Activated CD4-positive, alpha-beta T cell treated with anti-CD3 and anti-CD28 coated beads, Interleukin-10, Interleukin-2, amounts not matched to agents 100 ng/mL and 50 ng/mL, durations not matched to agents 16 hours and 8 hours (primary cell): ENCODE results near the gene ARL8B.
"Not testable (repeated sequence)": the region's sequence is repeated elsewhere in the genome, so short reads cannot be mapped to it uniquely, and the experiment has no call there.

Experiments used
- DNase-seq: peaks from one replicate; pipeline ENCODE4 v3.0.0-alpha.2; 2020

ARL8B gene

DNA sequence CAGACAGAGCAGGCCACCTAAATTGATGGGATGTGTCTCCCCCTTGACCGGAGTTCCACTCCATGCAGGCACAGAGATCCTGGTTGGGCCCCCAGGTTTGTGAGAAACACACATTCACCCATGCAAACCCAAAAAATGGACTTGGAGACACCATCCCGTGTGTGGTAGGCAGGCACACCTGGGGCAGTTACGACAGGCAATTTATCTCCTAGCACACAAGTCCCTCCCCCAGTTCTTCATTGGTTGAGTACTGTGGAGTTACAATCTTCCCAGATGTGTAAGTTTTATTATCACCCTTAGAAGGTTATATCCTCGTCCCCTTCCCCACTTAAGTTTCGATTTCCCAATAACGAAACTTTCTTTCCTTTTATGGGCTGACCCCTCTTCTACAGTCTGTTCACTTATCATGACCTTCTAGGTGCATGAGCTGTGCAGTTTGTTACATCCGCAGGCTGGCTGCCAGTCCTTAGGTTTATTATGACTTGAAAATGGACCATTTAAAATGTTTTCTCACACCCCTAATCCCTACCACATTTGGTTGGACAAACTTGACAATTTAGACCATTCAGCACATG, 27.3 kb downstream of the ARL8B start:
- DNase-seq = no peak

GRCh38 chr3:5151586-5151985, 29.5 kb downstream of the ARL8B start:
- DNase-seq = no peak

- DNase-seq = no peak
Observed at GRCh38 chr3:5153074-5153473, 31.0 kb downstream of the ARL8B start.

GRCh38 chr3:5155241-5155640, 33.1 kb downstream of the ARL8B start:
- no peak for DNase-seq

DNA sequence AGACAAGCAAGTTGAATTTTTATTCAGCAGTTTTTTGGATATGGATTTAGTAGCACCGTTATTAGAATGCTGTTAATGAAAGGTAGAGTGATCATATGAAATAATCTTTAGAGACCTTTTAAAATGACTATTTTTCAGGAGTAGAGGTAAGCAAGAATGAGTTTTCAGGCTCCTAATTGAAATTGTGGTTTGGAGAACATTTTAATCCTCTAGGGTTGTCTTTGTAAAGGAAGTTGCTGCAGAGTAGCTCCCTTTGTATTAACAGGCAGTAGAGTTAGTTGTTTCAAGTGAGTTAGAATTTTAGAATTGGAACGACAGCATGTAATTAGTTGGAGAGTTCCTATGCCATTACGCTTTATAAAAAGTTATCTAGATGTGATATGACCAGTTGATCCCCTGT, 38.2 kb downstream of the ARL8B start:
- DNase-seq = no peak

DNA sequence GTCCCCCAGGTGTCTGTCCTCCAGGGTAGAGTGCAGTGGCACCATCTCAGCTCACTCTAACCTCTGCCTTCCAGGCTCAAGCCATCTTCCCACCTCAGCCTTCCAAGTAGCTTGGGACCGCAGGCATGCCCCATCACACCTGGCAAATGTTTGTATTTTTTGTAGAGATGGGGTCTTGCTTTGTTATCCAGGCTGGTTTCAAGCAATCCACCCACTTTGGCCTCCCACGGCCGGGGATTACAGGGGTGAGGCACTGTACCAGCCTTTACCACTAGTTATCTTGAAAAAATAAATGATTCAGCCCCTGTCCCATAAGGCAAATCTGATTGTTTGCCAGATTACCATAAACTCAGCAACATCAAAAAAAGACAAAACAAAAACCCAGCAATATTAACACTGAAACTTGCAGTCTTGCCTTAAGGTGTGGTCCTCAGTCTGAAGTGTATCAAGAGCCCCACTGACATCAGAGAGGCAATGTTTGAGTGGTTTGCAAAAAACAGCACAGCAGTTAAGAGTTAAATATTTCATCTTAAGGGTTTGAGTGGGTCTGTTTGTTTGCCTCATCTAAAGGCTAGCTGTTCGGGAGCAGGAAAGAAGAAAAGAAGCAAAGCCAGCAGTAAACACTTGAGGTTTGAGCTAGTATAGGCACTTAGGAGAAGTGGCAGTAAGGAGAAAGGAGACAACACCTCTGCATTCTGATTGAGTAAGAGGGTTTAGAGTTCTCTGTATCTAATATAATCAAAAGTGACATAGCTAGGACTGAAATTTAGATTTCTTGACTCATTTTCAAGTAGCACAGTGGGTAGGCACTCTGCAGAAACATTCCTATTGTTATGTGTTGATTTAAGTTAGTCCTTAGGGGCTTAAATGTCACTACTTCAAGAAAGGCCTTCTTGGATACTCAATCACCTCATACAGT, 39.1 kb downstream of the ARL8B start:
- DNase-seq = peak; percentile 15

GRCh38 chr3:5162102-5162501, 40.0 kb downstream of the ARL8B start:
- DNase-seq = no peak

GRCh38 chr3:5165698-5166097, 43.6 kb downstream of the ARL8B start:
- DNase-seq = no peak

GRCh38 chr3:5166846-5167245, 44.8 kb downstream of the ARL8B start:
- no peak for DNase-seq

DNA sequence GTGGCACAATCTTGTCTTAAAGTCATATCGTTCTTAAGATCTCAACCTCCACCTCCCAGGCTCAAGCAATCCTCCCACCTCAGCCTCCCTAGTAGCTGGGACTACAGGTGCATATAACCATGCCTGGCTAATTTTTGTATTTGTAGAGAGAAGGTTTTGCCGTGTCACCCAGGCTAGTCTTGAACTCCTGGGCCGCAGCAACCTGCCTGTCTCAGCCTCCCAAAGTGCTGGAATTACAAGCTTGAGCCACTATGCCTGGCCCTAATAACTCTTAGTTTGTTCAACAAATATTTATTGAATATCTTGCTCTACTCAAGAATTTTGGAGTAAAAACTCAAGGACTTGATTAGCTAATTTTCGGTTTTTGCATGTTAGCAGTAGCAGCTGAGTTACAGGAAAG, 46.0 kb downstream of the ARL8B start:
- no peak for DNase-seq

DNA sequence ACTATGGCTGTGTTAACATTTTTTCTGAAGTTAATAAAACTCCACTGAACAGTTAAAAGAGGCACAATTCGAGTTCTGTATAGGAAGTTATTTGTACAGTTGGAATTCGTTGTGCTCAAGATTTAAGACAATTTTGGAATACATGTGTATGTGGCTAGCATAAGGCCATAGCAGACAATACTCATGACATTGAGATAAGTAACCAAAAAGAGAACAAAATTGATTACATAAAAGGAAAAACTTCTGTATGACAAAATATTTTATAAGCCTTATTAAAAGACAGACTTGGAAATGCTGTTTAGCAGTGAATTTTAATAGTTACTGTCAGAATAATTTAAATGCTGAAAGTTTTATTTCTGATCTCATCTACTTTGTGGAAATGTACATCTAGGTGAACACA, 47.7 kb downstream of the ARL8B start:
- no peak for DNase-seq

DNA sequence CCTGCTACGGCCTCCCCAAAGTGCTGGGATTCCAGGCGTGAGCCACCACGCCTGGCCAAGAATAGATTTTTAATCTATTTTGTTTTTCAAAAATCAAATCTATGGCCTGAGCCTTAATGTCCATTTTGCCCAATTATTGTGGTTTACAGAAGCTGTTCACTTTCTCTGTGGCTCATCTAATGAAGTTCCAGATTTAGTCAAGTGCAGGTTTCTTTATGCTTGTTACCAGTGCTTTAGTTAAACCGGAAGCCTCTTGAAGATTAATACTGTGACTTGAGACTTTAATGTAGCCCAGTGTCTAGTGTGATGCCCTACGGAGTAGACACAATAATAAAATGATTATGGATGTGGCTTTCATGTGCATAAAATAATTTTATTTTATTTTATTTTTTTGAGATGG, 48.9 kb downstream of the ARL8B start:
- no peak for DNase-seq

DNA sequence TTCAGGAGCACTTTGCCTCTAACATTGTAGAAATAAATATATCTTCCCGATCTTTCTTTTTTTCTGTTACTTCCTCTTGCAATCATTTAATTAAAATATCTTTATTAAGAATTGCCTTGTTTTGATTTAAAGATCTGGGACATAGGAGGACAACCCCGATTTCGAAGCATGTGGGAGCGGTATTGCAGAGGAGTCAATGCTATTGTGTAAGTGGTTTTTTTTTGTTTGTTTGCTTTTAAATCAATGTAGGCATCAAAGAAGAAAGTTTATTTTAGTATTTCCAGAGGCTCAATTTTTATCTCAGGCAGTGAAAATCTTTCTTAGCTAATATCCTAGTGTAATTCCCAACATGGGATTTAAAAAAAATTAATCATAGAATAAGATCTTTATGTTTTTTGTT, 49.9 kb downstream of the ARL8B start:
- DNase-seq = no peak

DNA sequence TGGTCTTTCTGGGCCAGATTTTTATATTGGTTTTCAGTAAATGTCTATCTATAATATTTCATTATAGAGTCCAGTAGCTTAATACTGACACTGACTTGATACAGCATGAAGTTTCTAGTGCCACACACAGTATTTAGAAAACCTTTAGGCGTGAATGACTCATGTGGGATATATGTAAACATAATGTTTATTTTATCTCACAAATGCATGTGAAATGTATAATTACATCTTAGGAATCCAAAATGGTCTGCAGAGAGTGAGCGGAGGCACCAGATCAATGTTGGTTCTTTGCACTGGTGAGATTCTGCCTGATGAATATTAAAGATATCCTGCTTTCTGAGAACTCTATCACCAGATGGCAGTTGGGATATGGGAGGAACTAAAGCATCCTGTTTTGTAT, 56.9 kb downstream of the ARL8B start:
- DNase-seq = not testable (repeated sequence)

DNA sequence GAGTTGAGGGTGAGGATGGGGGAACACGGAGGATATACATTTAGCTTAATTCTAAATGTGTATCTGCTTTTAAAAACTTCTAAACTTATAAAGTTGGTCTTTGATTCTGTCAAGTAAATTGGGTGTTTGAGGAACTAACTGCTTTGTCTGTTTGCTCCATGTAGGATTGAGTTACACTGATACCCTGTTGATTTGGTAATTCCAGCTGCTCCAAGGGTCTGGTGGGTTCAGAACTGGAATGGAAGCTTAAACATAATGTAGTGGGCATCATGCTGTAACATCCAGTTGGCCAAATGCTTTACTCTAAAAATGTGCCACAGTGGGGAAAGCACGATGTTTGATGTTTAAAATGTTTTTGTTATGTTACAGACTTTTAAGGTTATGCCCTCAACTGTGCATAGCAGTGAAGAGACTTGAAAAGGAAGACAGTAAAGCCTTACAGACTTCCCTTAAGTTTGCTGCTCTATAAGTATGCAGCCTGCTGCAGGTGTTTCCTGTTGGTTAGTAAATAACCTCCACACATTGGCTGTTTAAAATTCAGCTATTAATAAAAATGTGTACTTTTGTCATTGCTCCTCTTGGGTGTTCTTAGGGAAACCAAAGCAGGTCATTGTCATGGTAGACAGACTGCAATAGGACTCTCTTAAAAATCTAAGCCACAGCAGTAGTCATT, 59.5 kb downstream of the ARL8B start:
- no peak for DNase-seq

DNA sequence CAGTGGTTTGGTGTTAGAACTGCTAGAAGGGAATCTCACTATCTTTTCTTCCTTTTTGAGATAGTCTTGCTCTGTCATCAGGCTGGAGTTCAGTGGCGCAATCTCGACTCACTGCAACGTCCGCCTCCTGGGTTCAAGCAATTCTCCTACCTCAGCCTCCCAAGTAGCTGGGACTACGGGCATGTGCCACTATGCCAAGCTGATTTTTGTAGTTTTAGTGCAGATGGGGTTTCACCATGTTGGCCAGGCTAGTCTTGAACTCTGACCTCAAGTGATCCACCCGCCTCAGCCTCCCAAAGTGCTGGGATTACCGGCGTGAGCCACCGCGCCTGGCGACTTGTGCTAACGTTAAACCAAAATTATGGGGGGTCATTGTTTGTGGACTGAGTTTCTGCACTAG, 61.6 kb downstream of the ARL8B start:
- DNase-seq = not testable (repeated sequence)

- no peak for DNase-seq
Observed at GRCh38 chr3:5184499-5184898, 62.4 kb downstream of the ARL8B start.

- no peak for DNase-seq
Observed at GRCh38 chr3:5185093-5185673, 63.1 kb downstream of the ARL8B start.

GRCh38 chr3:5186089-5186857, 64.2 kb downstream of the ARL8B start:
- DNase-seq = no peak

DNA sequence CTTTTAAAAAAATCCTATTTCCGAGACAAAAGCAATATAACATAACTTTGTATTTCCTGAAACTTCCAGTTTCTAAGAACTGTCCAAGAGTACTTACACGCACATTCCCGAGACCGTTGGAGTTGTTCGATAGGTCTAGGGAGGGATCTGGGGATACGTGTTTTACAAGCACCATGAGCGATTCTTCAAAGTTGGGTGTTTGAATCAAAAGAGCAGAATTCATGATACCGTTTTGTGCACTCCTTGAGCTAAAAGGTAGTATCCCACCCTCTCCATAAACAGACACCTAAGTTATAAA, 64.7 kb downstream of the ARL8B start:
- no peak for DNase-seq

DNA sequence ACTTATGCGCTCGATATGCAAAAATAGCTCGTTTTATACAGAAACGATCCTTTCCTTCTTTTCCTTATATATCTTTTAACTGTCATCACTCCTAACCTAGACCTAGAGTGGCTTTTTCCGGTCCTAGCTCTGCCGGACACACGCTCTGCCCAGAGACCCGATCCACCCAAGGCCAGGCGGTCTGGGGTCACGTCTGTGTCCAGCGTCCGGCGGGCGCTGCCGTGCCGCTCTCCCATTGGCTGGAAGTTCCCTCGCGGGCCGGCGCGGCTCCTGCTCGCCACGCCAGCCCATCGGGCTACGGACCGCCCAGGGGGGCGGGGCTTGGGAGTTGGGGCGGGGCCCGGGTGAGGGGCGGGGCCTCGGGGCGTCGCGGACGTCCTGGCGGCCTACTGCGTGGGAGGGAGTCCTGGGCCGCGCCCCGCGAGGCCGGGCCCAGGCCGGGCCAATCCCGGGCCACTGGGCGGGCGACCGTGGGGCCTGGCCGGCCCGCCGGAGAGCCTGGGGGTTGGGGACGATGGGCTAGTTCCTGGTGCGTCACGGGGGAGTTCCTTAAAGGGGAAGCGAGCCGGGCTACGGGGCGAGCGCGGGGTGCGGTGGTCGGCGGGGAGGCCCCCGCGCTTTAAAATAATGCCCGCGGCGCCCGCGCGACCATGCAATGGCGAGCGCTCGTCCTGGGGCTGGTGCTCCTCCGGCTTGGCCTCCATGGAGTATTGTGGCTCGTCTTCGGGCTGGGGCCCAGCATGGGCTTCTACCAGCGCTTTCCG, 65.2 kb downstream of the ARL8B start, which contains the start of gene EDEM1:
TSS of gene EDEM1 (plus strand) at position 552 of the 764 bp plus-strand sequence. CDS start at position 651, 99 bp downstream.
- DNase-seq = peak; percentile 98

- DNase-seq = peak; percentile 46
Observed at GRCh38 chr3:5187920-5188418, 65.9 kb downstream of the ARL8B start.
